Vagina (tissue), 2 donors: ENCODE measurements around the gene TRAPPC10. TPM values are rescaled to one million over a fixed set of nuclear protein-coding genes. Genes with fewer than 3 reads are reported as not detected.

Source experiments
- DNase-seq, 2 donors: peaks; one replicate each; pipeline ENCODE4 v3.0.0-alpha.2; 2017; ENCODE audit errors: extremely low spot score in 2 of 2
- H3K27ac ChIP-seq: fragments of 200-600 bp; sonication (generic); one replicate; pipeline ENCODE4 v1.5.1; 2019
- H3K27me3 ChIP-seq: fragments of 200-600 bp; sonication (generic); one replicate; pipeline ENCODE4 v1.5.1; 2019
- H3K36me3 ChIP-seq, 2 donors: fragments of 200-600 bp; sonication (generic); one replicate each; pipeline ENCODE4 v1.5.1; 2017 to 2019
- H3K4me1 ChIP-seq: fragments of 200-600 bp; sonication (generic); one replicate; pipeline ENCODE4 v1.5.1; 2019
- H3K4me3 ChIP-seq, 2 donors: fragments of 200-600 bp; sonication (generic); 1 replicate in 1 of 2; 2 replicates in 1 of 2; pipeline ENCODE4 v1.5.1; 2016 to 2019
- H3K9me3 ChIP-seq: fragments of 200-600 bp; sonication (generic); one replicate; pipeline ENCODE4 v1.5.1; 2019
- CTCF ChIP-seq, 3 experiments: fragments of 450-650 bp in 2 of 3; fragments of 200-600 bp in 1 of 3; sonication (generic) in 1 of 3; IDR thresholded peaks; one replicate each; pipeline ENCODE4 v1.5.1; 2017 to 2019; ENCODE audit warnings: antibody characterized with exemption in 3 of 3, mild to moderate bottlenecking in 2 of 3, moderate library complexity in 2 of 3
- POLR2A ChIP-seq, 2 donors: fragments of 450-650 bp; IDR thresholded peaks; one replicate each; pipeline ENCODE4 v1.6.1; 2017; ENCODE audit warnings: antibody characterized with exemption in 2 of 2, mild to moderate bottlenecking in 2 of 2, moderate library complexity in 2 of 2
- POLR2AphosphoS5 ChIP-seq, 2 donors: sonication (generic); formaldehyde crosslinking; IDR thresholded peaks; one replicate each; pipeline ENCODE4 v1.9.0; 2017; ENCODE audit warnings: antibody characterized with exemption in 2 of 2, mild to moderate bottlenecking in 2 of 2, low read depth in 1 of 2; ENCODE audit not compliant: insufficient read depth in 1 of 2
- intact Hi-C: fragments of 100-400 bp; cut with DNase I; formaldehyde crosslinking; loops from one replicate; pipeline ENCODE4 v1.15.1; 2023
- total RNA-seq: library from RNA; depleted of rRNA; stranded (reverse); fragments of >200 nt; gene quantifications from one replicate; pipeline ENCODE4 v1.2.3, GENCODE V29; 2016

TRAPPC10 gene
- total RNA-seq, 1 donor from 2014 or later: 22.6 TPM

GRCh38 chr21:44079846-44080245 is 67.7 kb downstream of the TRAPPC10 start:
- H3K9me3 ChIP-seq: no peaks in the 10 kb centered on the region
- H3K27ac ChIP-seq: no peak overlapping the region
- TF ChIP-seq POLR2A (IDR thresholded peaks at IDR 0.05) (no peak), CTCF (IDR thresholded peaks at IDR 0.05) (no peak), POLR2AphosphoS5 (IDR thresholded peaks at IDR 0.05; ENCODE audit: insufficient read depth in 1 of 2, low read depth in 1 of 2) (no peak)
- peaks cover 0 to 82% of the 10 kb centered on the region in 2 donors for H3K36me3 ChIP-seq
- H3K4me3 ChIP-seq: no peak overlapping the region
- intact Hi-C loops: no loop called here
- no peaks in the 10 kb centered on the region for H3K27me3 ChIP-seq
- DNase-seq: no peak
- peaks cover 10% of the 10 kb centered on the region for H3K4me1 ChIP-seq

GRCh38 chr21:44082648-44083440 is 70.7 kb downstream of the TRAPPC10 start:
- Histone ChIP-seq H3K27ac (peak overlapping the region; percentile 23), H3K4me3 (no peak overlapping the region), H3K27me3 (no peaks in the 10 kb centered on the region), H3K9me3 (no peaks in the 10 kb centered on the region), H3K36me3 (peaks cover 0 to 78% of the 10 kb centered on the region in 2 donors), H3K4me1 (peaks cover 10% of the 10 kb centered on the region)
- DNase-seq: no peak
- TF ChIP-seq POLR2A (IDR thresholded peaks at IDR 0.05): no peak
- no peak for TF ChIP-seq CTCF (IDR thresholded peaks at IDR 0.05)
- TF ChIP-seq POLR2AphosphoS5 (IDR thresholded peaks at IDR 0.05; ENCODE audit: insufficient read depth in 1 of 2, low read depth in 1 of 2): no peak
- intact Hi-C loops: no loop called here

GRCh38 chr21:44083631-44084291 is 71.7 kb downstream of the TRAPPC10 start:
- no peak for TF ChIP-seq POLR2A (IDR thresholded peaks at IDR 0.05)
- no peak for TF ChIP-seq CTCF (IDR thresholded peaks at IDR 0.05)
- no peak for TF ChIP-seq POLR2AphosphoS5 (IDR thresholded peaks at IDR 0.05; ENCODE audit: insufficient read depth in 1 of 2, low read depth in 1 of 2)
- intact Hi-C loops: no loop called here
- no peak overlapping the region for H3K4me3 ChIP-seq
- H3K9me3 ChIP-seq: no peaks in the 10 kb centered on the region
- DNase-seq: no peak
- H3K27me3 ChIP-seq: no peaks in the 10 kb centered on the region
- peaks cover 0 to 84% of the 10 kb centered on the region in 2 donors for H3K36me3 ChIP-seq
- peak overlapping the region; percentile 23 for H3K27ac ChIP-seq
- H3K4me1 ChIP-seq: peaks cover 10% of the 10 kb centered on the region

- Histone ChIP-seq H3K4me3 (no peak overlapping the region), H3K27me3 (no peaks in the 10 kb centered on the region), H3K36me3 (peaks cover 0 to 81% of the 10 kb centered on the region in 2 donors), H3K4me1 (peaks cover 10% of the 10 kb centered on the region), H3K9me3 (no peaks in the 10 kb centered on the region), H3K27ac (peak overlapping the region; percentile 23)
- intact Hi-C loops: no loop called here
- DNase-seq: no peak
- TF ChIP-seq POLR2A (IDR thresholded peaks at IDR 0.05) (no peak), POLR2AphosphoS5 (IDR thresholded peaks at IDR 0.05; ENCODE audit: insufficient read depth in 1 of 2, low read depth in 1 of 2) (no peak), CTCF (IDR thresholded peaks at IDR 0.05) (no peak)
Measured at GRCh38 chr21:44084496-44085241, 72.6 kb downstream of the TRAPPC10 start.
